Neural crest cell (in vitro differentiated cells): ENCODE measurements around the gene UBE2Q1. TPM values are rescaled to one million over a fixed set of nuclear protein-coding genes. Genes with fewer than 3 reads are reported as not detected.

Source experiments
- DNase-seq: peaks from one replicate; pipeline ENCODE4 v3.0.0; 2021; ENCODE audit warnings: low read depth, mixed read lengths, low spot score
- H3K27ac Mint-ChIP-seq: one replicate; pipeline ENCODE4 v1.8.0; 2021; ENCODE audit warnings: mild to moderate bottlenecking, mixed read lengths; ENCODE audit not compliant: unreplicated experiment
- H3K27me3 Mint-ChIP-seq: 2 replicates; pipeline ENCODE4 v1.8.0; 2021; ENCODE audit warnings: low read depth, mild to moderate bottlenecking, mixed read lengths
- H3K36me3 Mint-ChIP-seq: 2 replicates; pipeline ENCODE4 v1.8.0; 2021; ENCODE audit warnings: low read depth, mild to moderate bottlenecking, mixed read lengths
- H3K4me1 Mint-ChIP-seq: 2 replicates; pipeline ENCODE4 v1.8.0; 2021; ENCODE audit warnings: mixed read lengths
- H3K4me3 Mint-ChIP-seq: one replicate; pipeline ENCODE4 v1.8.0; 2021; ENCODE audit warnings: mild to moderate bottlenecking, mixed read lengths
- H3K9me3 Mint-ChIP-seq: 2 replicates; pipeline ENCODE4 v1.8.0; 2021; ENCODE audit warnings: mixed read lengths
- CTCF ChIP-seq: fragments of 200-600 bp; sonication (generic); conservative IDR thresholded peaks from 2 replicates; pipeline ENCODE4 v1.5.0; 2021; ENCODE audit warnings: antibody characterized with exemption, mild to moderate bottlenecking
- long read RNA-seq: library from polyadenylated mRNA; unstranded; transcript quantifications from one replicate; pipeline ENCODE4 v2.0.0, GENCODE V29; 2020
- total RNA-seq: library from RNA; stranded (reverse); gene quantifications from 2 replicates; pipeline ENCODE4 v1.2.1, GENCODE V29; 2021

UBE2Q1 gene
- total RNA-seq, result 89.9 and 94.3 TPM in 2 replicates
- long read RNA-seq, partial matches to known transcripts, result 5 of 9 reads
- long read RNA-seq, other reads (novel, unspliced or antisense), result 2 of 9 reads

- Mint-ChIP-seq H3K27me3 (peaks cover 3% of the 10 kb centered on the region), H3K9me3 (no peaks in the 10 kb centered on the region), H3K36me3 (peaks cover 3% of the 10 kb centered on the region), H3K4me1 (peaks cover 41% of the 10 kb centered on the region), H3K27ac (peak within 1 kb of the TSS; percentile 99), H3K4me3 (peak within 1 kb of the TSS; percentile 95)
- DNase-seq, result peak; percentile 23
- no peak for TF ChIP-seq CTCF
Observed at GRCh38 chr1:154557939-154558719, at the start of gene UBE2Q1. Gene UBE2Q1 (minus strand): TSS chr1:154558662. CDS start chr1:154558553, 109 bp downstream.

GRCh38 chr1:154607609-154608396 is 49.3 kb upstream of the UBE2Q1 start, which contains the start of gene ADAR:
Gene ADAR (minus strand): TSS chr1:154608186. CDS start chr1:154608006, 180 bp downstream.
- H3K9me3 Mint-ChIP-seq, result no peaks in the 10 kb centered on the region
- no peaks in the 10 kb centered on the region for H3K27me3 Mint-ChIP-seq
- peak; percentile 59 for DNase-seq
- TF ChIP-seq CTCF, result no peak
- H3K4me3 Mint-ChIP-seq, result peak within 1 kb of the TSS; percentile 93
- peaks cover 5% of the 10 kb centered on the region for H3K36me3 Mint-ChIP-seq
- H3K4me1 Mint-ChIP-seq, result peaks cover 68% of the 10 kb centered on the region
- H3K27ac Mint-ChIP-seq, result peak within 1 kb of the TSS; percentile 98

GRCh38 chr1:154607106-154607608 is 48.7 kb upstream of the UBE2Q1 start:
- no peaks in the 10 kb centered on the region for H3K9me3 Mint-ChIP-seq
- peak overlapping the region; percentile 93 for H3K4me3 Mint-ChIP-seq
- no peak for TF ChIP-seq CTCF
- DNase-seq, result no peak
- peaks cover 68% of the 10 kb centered on the region for H3K4me1 Mint-ChIP-seq
- H3K27ac Mint-ChIP-seq, result peak overlapping the region; percentile 98
- H3K27me3 Mint-ChIP-seq, result no peaks in the 10 kb centered on the region
- H3K36me3 Mint-ChIP-seq, result peaks cover 5% of the 10 kb centered on the region

GRCh38 chr1:154605534-154605933 is 47.1 kb upstream of the UBE2Q1 start:
- peaks cover 5% of the 10 kb centered on the region for H3K36me3 Mint-ChIP-seq
- H3K4me3 Mint-ChIP-seq, result no peak overlapping the region
- TF ChIP-seq CTCF, result no peak
- peaks cover 52% of the 10 kb centered on the region for H3K4me1 Mint-ChIP-seq
- no peak for DNase-seq
- H3K27ac Mint-ChIP-seq, result peak overlapping the region; percentile 12
- H3K27me3 Mint-ChIP-seq, result no peaks in the 10 kb centered on the region
- H3K9me3 Mint-ChIP-seq, result no peaks in the 10 kb centered on the region

- H3K4me1 Mint-ChIP-seq, result peaks cover 38% of the 10 kb centered on the region
- no peak overlapping the region for H3K4me3 Mint-ChIP-seq
- no peaks in the 10 kb centered on the region for H3K27me3 Mint-ChIP-seq
- H3K36me3 Mint-ChIP-seq, result peaks cover 5% of the 10 kb centered on the region
- H3K9me3 Mint-ChIP-seq, result no peaks in the 10 kb centered on the region
- no peak for DNase-seq
- no peak overlapping the region for H3K27ac Mint-ChIP-seq
- TF ChIP-seq CTCF, result no peak
Observed at GRCh38 chr1:154603317-154603716, 44.9 kb upstream of the UBE2Q1 start.
